Ascending aorta (tissue), 2 donors: ENCODE data around the gene ACSL1. TPM values are rescaled to one million over a fixed set of nuclear protein-coding genes. Genes with fewer than 3 reads are reported as not detected.

Source experiments
- DNase-seq, 2 donors: peaks; one replicate each; pipeline ENCODE4 v3.0.0-alpha.2; 2019; ENCODE audit warnings: low spot score in 2 of 2
- H3K27ac ChIP-seq, 2 donors: fragments of 200-600 bp; sonication (generic); one replicate each; pipeline ENCODE4 v1.5.1; 2016 to 2017; ENCODE audit warnings: mild to moderate bottlenecking in 1 of 2
- H3K27me3 ChIP-seq: fragments of 200-600 bp; sonication (generic); one replicate; pipeline ENCODE4 v1.5.1; 2017
- H3K36me3 ChIP-seq, 2 donors: fragments of 200-600 bp; sonication (generic); one replicate each; pipeline ENCODE4 v1.5.1; 2016
- H3K4me1 ChIP-seq, 2 donors: fragments of 200-600 bp; sonication (generic); one replicate each; pipeline ENCODE4 v1.5.1; 2016 to 2017; ENCODE audit warnings: mild to moderate bottlenecking in 1 of 2
- H3K4me3 ChIP-seq, 2 donors: fragments of 200-600 bp; sonication (generic); one replicate each; pipeline ENCODE4 v1.5.1; 2016 to 2017; ENCODE audit warnings: mild to moderate bottlenecking in 1 of 2
- H3K9me3 ChIP-seq, 2 donors: fragments of 200-600 bp; sonication (generic); one replicate each; pipeline ENCODE4 v1.5.1; 2016
- intact Hi-C: fragments of 100-400 bp; cut with DNase I; formaldehyde crosslinking; loops from one replicate; pipeline ENCODE4 v1.15.1; 2023
- total RNA-seq: library from RNA; depleted of rRNA; stranded (reverse); fragments of >200 nt; gene quantifications from one replicate; pipeline ENCODE4 v1.1.0, GENCODE V29; 2016
- TF ChIP-seq, protein P1 (sequence below), 3 experiments: fragments of 200-600 bp in 2 of 3; fragments of 450-650 bp in 1 of 3; sonication (generic) in 2 of 3; IDR thresholded peaks; one replicate each; pipeline ENCODE4 v1.5.1; 2016 to 2019; ENCODE audit warnings: antibody characterized with exemption in 3 of 3, mild to moderate bottlenecking in 1 of 3, moderate library complexity in 1 of 3

The ACSL1 gene
- total RNA-seq, 1 donor from 2014 or later, result 31.8 TPM

DNA sequence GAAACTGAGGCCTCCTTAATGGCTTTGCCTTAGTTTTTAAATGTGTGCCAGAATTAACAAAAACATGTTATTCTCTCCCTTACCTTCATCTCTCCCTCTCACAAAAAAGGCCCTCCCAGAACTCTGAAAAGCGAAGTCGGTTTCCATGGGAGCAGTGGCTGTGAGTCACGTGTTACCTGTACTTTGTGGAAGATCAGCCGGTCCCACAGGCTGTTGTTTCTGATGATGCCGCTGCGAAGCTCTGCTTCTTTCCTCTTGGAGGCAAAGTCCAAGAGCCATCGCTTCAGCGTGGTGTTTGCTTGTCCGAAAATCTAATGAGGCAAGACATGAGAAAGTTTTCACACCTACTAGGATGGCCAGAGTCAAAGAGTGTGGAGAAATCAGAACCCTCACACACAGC is 59.3 kb downstream of the ACSL1 start:
- no peak for DNase-seq
- H3K4me3 ChIP-seq, result no peak overlapping the region
- H3K36me3 ChIP-seq, result peaks cover 33 to 86% of the 10 kb centered on the region in 2 donors
- H3K27ac ChIP-seq, result no peak overlapping the region
- intact Hi-C loops, result no loop called here
- no peaks in the 10 kb centered on the region for H3K27me3 ChIP-seq
- TF ChIP-seq, protein P1, sequence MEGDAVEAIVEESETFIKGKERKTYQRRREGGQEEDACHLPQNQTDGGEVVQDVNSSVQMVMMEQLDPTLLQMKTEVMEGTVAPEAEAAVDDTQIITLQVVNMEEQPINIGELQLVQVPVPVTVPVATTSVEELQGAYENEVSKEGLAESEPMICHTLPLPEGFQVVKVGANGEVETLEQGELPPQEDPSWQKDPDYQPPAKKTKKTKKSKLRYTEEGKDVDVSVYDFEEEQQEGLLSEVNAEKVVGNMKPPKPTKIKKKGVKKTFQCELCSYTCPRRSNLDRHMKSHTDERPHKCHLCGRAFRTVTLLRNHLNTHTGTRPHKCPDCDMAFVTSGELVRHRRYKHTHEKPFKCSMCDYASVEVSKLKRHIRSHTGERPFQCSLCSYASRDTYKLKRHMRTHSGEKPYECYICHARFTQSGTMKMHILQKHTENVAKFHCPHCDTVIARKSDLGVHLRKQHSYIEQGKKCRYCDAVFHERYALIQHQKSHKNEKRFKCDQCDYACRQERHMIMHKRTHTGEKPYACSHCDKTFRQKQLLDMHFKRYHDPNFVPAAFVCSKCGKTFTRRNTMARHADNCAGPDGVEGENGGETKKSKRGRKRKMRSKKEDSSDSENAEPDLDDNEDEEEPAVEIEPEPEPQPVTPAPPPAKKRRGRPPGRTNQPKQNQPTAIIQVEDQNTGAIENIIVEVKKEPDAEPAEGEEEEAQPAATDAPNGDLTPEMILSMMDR (IDR thresholded peaks at IDR 0.05), result no peak
- H3K9me3 ChIP-seq, result no peaks in the 10 kb centered on the region
- no peaks in the 10 kb centered on the region for H3K4me1 ChIP-seq

DNA sequence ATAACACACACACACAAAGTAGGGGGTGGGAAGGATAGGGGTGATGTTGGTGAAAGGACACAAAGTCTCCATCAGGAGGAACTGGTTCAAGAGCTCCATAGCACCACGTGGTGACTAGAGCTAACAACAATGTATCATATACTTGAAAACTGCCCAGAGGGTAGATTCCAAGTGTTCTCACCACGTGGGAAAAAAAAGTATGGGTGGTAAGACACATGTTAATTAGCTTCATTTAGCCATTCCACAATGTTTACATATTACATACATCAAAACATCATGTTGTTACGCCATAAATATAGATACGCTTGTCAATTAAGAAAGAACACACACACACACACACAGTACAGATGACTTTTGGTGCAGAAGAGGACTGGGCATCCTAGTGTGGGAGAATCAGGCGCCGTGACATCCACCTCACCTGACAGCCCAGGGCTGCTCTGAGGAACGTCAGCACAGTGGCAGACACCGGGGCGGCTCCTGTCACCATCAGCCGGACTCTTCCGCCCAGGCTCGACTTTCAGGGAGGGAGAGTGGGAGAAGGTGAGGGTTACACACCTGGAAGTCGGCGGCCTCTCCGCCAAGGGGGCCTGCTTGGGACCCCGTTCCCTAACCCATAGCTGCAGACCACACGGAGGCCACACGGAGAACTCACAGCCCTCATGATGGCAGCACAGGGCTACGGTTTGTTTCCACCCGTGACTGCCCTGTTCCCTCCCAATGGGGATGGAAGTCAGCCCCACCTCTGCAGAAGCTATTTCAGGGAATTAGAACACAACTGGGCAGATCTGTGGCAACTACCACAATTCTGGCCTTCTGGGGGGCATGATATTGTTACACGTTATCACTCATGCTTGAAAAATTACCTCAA is 60.1 kb downstream of the ACSL1 start:
- H3K9me3 ChIP-seq, result no peaks in the 10 kb centered on the region
- H3K36me3 ChIP-seq, result peaks cover 37 to 92% of the 10 kb centered on the region in 2 donors
- no peaks in the 10 kb centered on the region for H3K4me1 ChIP-seq
- no peak overlapping the region for H3K27ac ChIP-seq
- peak in 1 of 2 donors; percentile 47 for DNase-seq
- H3K4me3 ChIP-seq, result no peak overlapping the region
- TF ChIP-seq, protein P1 (IDR thresholded peaks at IDR 0.05), result no peak
- intact Hi-C loops, result no loop called here
- H3K27me3 ChIP-seq, result no peaks in the 10 kb centered on the region

DNA sequence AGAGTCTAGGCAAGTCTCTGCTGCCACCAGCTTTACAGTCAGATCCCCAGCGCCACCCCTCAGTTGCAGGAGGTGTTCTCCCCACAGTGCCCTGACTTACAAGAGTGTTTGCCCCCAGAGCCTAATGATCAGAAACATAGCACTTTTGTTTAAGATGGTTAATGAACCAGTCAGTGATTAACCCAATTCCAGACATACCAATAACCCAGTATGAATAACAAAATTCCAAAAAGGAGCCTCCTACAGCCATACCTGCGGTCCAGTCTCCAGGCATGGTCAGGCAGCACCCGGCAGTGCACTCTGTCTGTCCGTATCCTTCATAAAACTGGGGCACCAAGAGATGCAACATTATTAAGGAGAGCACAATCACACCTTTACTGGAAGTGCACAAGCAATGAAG is 61.2 kb downstream of the ACSL1 start:
- H3K27ac ChIP-seq, result no peak overlapping the region

DNA sequence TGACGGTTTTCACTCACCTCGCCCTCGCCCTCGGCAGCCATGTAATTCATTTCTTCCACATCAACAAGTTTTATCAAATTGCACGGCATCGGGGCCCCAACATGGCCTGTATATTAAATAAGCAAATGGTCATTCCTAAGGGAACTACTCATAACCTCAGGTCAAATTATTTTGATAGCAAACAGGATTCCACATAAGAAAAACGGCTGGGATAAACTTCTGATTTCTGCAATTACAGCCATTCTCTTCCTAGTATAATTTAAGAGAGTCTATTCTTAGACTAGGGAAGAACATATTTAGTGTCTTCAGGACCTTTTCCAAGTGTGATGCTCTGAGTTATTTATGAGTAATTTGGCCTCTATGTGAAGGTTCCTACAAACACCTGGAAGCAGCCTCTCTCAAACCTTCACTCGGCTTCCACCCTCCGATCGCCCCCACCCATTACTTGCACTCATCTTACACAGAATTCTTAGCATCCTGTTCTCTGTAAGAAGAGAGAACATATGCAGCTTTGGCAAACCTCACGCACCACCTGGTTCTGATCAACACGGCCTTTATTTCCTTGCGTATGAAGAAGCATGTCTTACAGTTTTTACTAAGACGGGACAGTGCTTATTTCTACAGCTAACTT is 62.5 kb downstream of the ACSL1 start:
- H3K4me1 ChIP-seq, result no peaks in the 10 kb centered on the region
- peak in 1 of 2 donors; percentile 33 for DNase-seq
- TF ChIP-seq, protein P1 (IDR thresholded peaks at IDR 0.05), result no peak
- H3K36me3 ChIP-seq, result peaks cover 37 to 86% of the 10 kb centered on the region in 2 donors
- H3K27me3 ChIP-seq, result no peaks in the 10 kb centered on the region
- intact Hi-C loops, result no loop called here
- H3K27ac ChIP-seq, result no peak overlapping the region
- no peak overlapping the region for H3K4me3 ChIP-seq
- no peaks in the 10 kb centered on the region for H3K9me3 ChIP-seq

More for the DNA sequence above, 61.2 kb downstream of the ACSL1 start:
- H3K9me3 ChIP-seq, result no peaks in the 10 kb centered on the region
- intact Hi-C loops, result no loop called here
- H3K27me3 ChIP-seq, result no peaks in the 10 kb centered on the region
- peaks cover 43 to 93% of the 10 kb centered on the region in 2 donors for H3K36me3 ChIP-seq
- TF ChIP-seq, protein P1 (IDR thresholded peaks at IDR 0.05), result no peak
- H3K4me3 ChIP-seq, result no peak overlapping the region
- H3K4me1 ChIP-seq, result no peaks in the 10 kb centered on the region
- DNase-seq, result no peak

DNA sequence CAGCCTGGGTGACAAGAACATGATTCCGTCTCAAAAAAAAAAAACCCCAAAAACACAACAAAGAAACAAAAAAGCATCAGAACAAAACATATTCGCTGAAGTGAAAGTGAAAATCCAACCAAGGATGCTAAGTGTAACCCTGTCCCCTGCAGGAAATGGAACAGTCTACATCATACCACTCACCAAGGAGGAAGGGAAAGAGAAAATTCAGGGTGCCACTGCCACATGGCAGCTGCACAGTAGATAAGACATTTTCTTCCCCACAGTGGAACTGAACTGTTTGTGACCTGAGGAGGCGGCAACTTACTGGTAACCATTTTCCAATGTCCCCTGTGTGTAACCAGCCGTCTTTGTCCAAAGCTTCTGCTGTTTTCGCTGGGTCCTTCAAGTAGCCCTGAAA is 63.7 kb downstream of the ACSL1 start:
- peaks cover 35 to 80% of the 10 kb centered on the region in 2 donors for H3K36me3 ChIP-seq
- intact Hi-C loops, result no loop called here
- no peak overlapping the region for H3K4me3 ChIP-seq
- TF ChIP-seq, protein P1 (IDR thresholded peaks at IDR 0.05), result no peak
- no peaks in the 10 kb centered on the region for H3K27me3 ChIP-seq
- no peaks in the 10 kb centered on the region for H3K4me1 ChIP-seq
- no peak overlapping the region for H3K27ac ChIP-seq
- no peaks in the 10 kb centered on the region for H3K9me3 ChIP-seq
- peak in 1 of 2 donors; percentile 19 for DNase-seq
